ENCODE results near the gene RNF227.
"Not testable (repeated sequence)": the region's sequence is repeated elsewhere in the genome, so short reads cannot be mapped to it uniquely, and the experiment has no call there.

RNF227 gene

DNA sequence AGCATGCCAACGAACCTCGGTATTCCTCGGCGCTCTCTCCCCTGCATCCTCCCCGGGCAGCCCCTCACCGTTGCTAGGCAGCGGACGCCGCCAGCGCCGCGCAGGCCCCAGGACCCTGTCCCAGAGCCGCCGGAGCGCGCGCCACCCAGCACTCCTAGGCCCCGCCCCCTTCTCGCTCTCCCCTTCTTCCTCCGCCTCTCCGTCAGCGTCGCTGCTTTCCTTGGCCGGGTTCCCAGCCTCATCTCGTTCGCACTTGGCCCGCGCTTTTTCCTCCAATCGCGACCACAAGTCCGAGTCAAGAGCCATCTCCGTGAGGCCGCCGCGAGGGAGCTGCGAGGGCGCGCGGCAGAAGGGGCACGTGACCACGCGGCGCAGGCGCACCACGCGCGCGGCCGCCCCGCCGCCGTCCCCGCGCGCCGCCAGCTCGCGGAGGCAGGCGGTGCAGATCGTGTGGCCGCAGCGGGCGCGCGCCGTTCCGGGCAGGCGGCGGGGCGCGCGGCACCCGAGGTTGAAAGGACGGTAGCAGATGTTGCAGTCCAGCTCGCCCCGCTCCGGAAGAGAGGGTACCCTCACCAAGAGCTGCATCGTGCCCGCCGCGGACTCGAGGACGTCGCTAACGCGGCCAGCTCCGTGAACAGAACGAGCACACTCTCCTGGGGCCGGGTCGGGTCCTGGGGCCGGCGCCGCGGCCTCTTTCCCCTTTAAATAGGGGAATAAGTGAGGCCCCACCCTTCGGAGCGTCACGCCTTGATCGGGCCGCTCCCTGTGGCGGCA lies at the start of gene RNF227:
TSS of gene RNF227 (minus strand) at position 679 of the 774 bp plus-strand sequence. CDS start at position 585, 94 bp downstream.
- peak; percentile 99 for DNase-seq

DNA sequence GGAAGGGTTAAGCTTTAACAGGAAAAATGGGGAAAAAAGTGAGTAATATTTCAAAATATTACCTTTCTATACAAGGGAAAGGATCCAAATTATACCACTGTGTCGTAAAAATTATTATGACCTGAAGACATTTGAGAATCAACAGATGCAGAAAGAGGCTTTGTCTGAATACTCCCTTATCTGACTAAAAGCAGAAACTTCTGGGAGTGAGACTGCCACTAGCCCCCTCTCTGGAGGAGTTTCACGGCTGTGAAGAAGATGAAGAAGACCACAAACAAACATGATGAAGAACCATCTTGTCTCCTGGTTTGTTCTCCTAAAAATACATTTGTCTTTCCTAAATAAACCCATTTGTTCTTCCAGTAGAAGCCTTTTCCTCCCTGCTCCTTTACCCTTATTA lies 45.3 kb upstream of the RNF227 start:
- DNase-seq, result no peak

GRCh38 chr17:7959503-7960253 lies 43.6 kb upstream of the RNF227 start:
- no peak for DNase-seq

GRCh38 chr17:7956228-7956965 lies 40.3 kb upstream of the RNF227 start:
- no peak for DNase-seq

- no peak for DNase-seq
Measured at GRCh38 chr17:7955414-7956227, 39.5 kb upstream of the RNF227 start.

DNA sequence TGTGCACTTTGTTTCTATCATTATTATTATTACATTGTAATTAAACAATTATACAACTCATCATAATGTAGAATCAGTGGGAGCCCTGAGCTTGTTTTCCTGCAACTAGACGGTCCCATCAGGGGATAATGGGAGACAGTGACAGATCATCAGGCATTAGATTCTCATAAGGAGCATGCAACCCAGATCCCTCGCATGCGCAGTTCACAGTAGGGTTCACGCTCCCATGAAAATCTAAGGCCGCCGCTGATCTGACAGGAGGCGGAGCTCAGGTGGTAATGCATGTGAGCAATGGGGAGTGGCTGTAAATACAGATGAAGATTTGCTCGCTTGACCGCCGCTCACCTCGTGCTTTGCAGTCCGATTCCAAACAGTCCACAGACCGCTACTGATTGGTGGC lies 37.2 kb upstream of the RNF227 start:
- not testable (repeated sequence) for DNase-seq

- DNase-seq, result no peak
Measured at GRCh38 chr17:7951143-7951792, 35.2 kb upstream of the RNF227 start.

DNA sequence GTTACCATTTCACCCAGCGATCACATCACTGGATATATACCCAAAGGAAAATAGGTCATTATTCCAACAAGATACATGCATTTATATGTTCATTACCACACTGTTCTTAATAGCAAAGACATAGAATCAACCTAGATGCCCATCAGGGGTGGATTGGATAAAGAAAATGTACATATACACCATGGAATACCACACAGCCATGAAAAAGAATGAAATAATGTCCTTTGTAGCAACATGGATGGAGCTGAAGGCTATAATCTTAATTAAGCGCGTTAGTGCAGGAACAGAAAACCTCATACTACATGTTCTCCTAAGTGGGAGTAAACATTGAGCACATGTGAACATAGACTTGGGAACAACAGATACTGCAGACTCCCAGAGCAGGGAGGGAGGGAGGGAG lies 34.5 kb upstream of the RNF227 start:
- no peak for DNase-seq

DNA sequence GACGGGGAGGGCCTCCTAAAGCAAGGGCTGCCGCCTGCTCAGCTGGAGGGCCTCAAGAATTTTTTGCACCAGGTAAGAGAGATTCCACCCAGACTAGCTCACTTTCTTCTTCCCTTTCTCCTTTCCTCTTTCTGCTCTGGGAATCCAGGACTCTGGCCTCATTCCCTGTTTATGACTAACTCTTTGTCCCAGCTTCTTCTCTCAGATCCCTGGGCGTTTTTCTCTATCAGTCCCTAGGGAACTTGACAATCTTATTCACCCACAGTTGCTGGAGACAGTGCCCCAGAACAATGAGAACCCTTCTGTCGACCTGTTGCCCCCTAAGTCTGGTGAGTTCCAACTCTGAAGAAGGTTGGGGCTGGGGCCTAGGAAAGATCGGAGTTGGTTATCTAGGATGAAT lies 31.6 kb upstream of the RNF227 start:
- no peak for DNase-seq

- DNase-seq, result no peak
Measured at GRCh38 chr17:7946441-7946840, 30.4 kb upstream of the RNF227 start.

DNA sequence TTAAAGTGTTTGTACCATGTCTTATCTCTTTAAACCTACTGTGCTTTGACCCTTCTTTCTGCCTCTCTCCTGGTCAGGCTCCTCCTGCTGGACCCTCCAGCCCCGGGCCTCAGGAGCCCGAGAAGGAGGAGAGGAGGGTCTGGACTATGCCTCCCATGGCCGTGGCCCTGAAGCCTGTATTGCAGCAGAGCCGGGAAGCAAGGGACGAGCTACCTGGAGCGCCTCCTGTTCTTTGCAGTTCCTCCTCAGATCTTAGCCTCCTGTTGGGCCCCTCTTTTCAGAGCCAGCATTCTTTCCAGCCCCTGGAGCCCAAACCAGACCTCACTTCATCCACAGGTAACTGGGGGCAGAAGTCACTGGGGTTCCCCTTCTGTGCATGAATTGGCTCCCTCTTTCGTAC lies 29.6 kb upstream of the RNF227 start:
- DNase-seq, result no peak

GRCh38 chr17:7944326-7944725 lies 28.2 kb upstream of the RNF227 start:
- DNase-seq, result no peak

DNA sequence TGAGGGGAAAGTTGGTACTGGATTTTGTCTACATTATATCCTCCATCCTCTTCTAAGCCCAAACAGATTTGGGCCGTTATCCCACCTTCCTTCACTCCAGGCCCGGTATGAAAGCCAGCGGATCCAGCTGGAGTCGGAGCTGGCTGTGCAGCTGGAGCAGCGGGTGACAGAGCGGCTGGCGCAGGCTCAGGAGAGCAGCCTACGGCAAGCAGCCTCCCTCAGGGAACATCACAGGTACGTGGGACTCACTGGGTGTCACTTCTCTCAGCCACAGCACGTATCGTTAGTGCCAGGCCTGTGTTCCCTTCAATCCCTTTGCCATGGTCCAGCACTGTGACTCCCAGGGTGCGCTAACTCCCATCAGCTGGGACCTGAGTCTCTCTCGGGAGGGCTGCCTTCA lies 27.2 kb upstream of the RNF227 start:
- no peak for DNase-seq

DNA sequence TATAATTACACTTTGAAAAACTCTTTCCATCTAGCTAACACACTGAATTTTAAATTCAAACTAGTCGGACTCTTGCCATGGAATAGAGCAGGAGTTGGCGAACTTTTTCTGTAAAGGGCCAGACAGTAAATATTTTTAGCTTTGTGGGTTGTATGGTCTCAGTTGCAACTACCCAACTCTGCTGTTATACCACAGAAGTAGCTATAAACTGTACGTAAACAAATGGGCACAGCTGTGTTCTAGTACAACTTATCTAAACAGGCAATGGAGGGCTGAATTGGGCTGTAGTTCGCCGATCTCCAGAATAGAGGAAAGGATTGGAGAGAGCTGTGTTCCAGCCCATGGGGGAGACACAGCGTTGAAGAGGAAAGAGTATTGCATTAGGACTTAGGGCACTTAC lies 24.7 kb upstream of the RNF227 start:
- DNase-seq, result no peak

- DNase-seq, result no peak
Measured at GRCh38 chr17:7940034-7940433, 23.9 kb upstream of the RNF227 start.

GRCh38 chr17:7935859-7936258 lies 19.8 kb upstream of the RNF227 start:
- DNase-seq, result no peak

DNA sequence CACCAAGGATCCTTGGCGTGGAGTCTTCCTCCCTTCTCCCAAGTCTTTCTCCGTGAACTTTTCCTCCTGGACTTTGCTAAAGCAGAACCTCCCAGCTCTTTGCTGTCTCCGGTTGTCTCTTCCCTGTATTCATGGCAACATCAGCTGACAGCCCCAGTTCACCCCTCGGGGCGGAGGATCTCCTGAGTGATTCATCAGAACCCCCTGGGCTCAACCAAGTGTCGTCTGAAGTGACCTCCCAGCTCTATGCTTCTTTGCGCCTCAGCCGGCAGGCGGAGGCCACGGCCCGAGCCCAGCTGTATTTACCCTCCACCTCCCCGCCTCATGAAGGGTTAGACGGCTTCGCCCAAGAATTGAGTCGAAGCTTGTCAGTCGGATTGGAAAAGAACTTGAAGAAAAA lies 16.9 kb upstream of the RNF227 start:
- DNase-seq, result peak; percentile 39

DNA sequence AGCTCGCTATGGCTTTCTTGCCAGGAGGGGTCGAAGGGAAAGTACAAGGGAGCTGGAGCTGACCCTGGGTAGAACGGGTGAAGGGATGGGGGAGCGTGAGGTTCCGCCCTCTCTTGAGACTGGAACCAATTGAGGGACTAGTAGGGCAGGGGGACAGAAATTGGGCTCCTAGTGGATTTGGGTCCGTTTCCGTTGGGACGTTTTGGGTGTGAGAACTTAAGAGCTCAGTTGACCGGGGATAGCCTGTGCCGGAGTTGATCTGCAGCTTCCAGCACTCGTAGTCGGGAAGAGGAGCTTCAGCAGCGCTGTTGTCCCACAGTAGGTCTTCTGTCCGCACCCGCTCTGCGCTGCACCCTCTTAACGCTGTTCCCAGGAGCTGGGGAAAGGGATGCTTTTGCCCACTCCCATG lies 16.4 kb upstream of the RNF227 start:
- DNase-seq, result peak; percentile 37

GRCh38 chr17:7931709-7932482 lies 15.8 kb upstream of the RNF227 start, which contains the start of the genes CNTROB and TRAPPC1:
Gene CNTROB, plus strand, starts transcription at chr17:7932206. Its CDS starts 874 bp downstream, at chr17:7933080.
Gene TRAPPC1, minus strand, starts transcription at chr17:7931946. Its CDS starts 117 bp downstream, at chr17:7931829.
- DNase-seq, result peak; percentile 97

DNA sequence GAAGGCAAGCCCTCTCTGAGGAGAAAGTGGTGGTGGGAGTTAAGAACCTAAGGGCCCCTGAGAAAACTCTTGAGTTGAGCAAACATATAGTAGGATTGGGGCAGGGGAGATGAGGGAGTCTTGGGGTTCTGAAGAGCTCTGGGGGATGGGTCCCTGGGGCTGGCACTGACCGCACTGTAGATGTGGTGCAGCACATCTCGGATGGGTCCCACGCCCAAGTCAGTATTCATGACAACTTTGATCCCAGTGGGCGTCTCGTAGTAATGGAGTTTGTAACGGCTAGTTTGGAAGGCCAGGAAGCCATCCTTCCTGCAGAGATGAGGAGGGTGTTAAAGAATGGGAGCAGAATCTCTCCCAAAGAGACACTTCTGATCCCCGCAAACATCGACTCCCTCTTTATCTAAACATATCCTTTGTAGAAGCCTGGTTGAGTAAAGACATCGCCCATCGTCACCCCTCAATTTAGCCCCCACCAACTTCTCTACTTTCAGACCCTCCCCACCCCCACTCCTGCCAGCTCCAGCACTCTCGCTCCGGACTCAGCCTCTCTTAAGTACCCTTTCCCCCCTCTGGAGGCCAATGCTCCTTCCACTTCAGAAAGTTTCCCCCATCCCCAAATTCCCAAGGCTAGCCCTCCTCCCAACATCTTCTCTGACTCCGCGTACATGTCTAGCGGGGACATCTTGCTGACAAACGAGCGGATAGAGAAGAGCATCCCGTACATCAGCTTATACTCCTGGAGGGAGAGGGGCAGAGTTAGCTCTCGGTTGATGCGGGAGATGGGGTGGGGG lies 14.9 kb upstream of the RNF227 start:
- DNase-seq, result no peak
